HG03575 (cell line): Measurements from ENCODE around the gene ZNF3.

ENCODE experiments used
- ATAC-seq: cut with Tn5 transposase; IDR thresholded peaks from one replicate; pipeline ENCODE4 v1.9.1; 2021; ENCODE audit not compliant: unreplicated experiment, insufficient number of reproducible peaks, low FRiP score; ENCODE audit errors: extremely low read depth

ZNF3 gene

GRCh38 chr7:100090527-100091410 is 9.2 kb upstream of the ZNF3 start:
- ATAC-seq, result no peak

GRCh38 chr7:100089458-100090196 is 8.1 kb upstream of the ZNF3 start:
- ATAC-seq, result no peak

- ATAC-seq, result no peak
Observed at GRCh38 chr7:100088621-100089457, 7.3 kb upstream of the ZNF3 start, which contains the start of gene COPS6. Gene COPS6 (plus strand): TSS chr7:100088969. CDS start chr7:100088991, 22 bp downstream.

GRCh38 chr7:100088095-100088620 is 6.6 kb upstream of the ZNF3 start:
- no peak for ATAC-seq

- ATAC-seq, result no peak
Observed at GRCh38 chr7:100087055-100087750, 5.7 kb upstream of the ZNF3 start.

GRCh38 chr7:100085515-100085914 is 4.0 kb upstream of the ZNF3 start:
- ATAC-seq, result no peak

- no peak for ATAC-seq
Observed at GRCh38 chr7:100082978-100083377, 1.5 kb upstream of the ZNF3 start.

GRCh38 chr7:100080907-100081534 is 502 bp downstream of the ZNF3 start:
- ATAC-seq, result no peak

GRCh38 chr7:100079024-100079560 is 2.4 kb downstream of the ZNF3 start:
- ATAC-seq, result no peak

- ATAC-seq, result no peak
Observed at GRCh38 chr7:100077205-100077604, 4.3 kb downstream of the ZNF3 start.

- no peak for ATAC-seq
Observed at GRCh38 chr7:100075418-100075817, 6.1 kb downstream of the ZNF3 start.

- no peak for ATAC-seq
Observed at GRCh38 chr7:100074841-100075240, 6.7 kb downstream of the ZNF3 start.

- ATAC-seq, result no peak
Observed at GRCh38 chr7:100072462-100072861, 9.1 kb downstream of the ZNF3 start.

GRCh38 chr7:100071018-100071723 is 10.4 kb downstream of the ZNF3 start:
- no peak for ATAC-seq

GRCh38 chr7:100069991-100070390 is 11.5 kb downstream of the ZNF3 start:
- ATAC-seq, result no peak

GRCh38 chr7:100066953-100067352 is 14.6 kb downstream of the ZNF3 start:
- no peak for ATAC-seq

GRCh38 chr7:100065452-100066186 is 15.9 kb downstream of the ZNF3 start:
- no peak for ATAC-seq
